Measurements from ENCODE around the gene LDLRAP1.
"Not testable (repeated sequence)": the region's sequence is repeated elsewhere in the genome, so short reads cannot be mapped to it uniquely, and the experiment has no call there.

DNA sequence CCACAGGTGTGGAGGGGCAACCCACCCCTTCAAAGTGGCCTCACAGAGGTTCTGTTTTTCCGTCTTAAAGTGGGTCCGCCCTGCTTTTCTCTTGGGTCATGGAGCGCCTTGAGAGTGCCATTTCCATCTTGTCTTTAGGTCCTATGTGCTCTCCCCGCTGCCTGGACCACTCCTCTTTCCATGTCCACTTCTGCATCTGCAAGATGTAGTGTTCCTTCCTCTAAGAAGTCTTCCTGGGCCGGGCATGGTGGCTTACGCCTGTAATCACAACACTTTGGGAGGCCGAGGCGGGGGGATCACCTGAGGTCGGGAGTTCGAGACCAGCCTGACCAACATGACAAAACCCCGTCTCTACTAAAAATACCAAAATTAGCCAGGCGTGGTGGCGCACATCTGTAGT is 45.4 kb downstream of the LDLRAP1 start:
- not testable (repeated sequence) for TF ChIP-seq POLR2A (IDR thresholded peaks at IDR 0.05; ENCODE audit: low read depth, low read length); POLR2AphosphoS5 (IDR thresholded peaks at IDR 0.05; ENCODE audit: low read depth, low read length); TAF1 (IDR thresholded peaks at IDR 0.05; ENCODE audit: borderline replicate concordance, low read depth, low read length)

Data from GM12892 (cell line).